ENCODE data around the gene PGAM2. TPM values are rescaled to one million over a fixed set of nuclear protein-coding genes. Genes with fewer than 3 reads are reported as not detected.
"Not testable (repeated sequence)": the region's sequence is repeated elsewhere in the genome, so short reads cannot be mapped to it uniquely, and the experiment has no call there.

The PGAM2 gene
- total RNA-seq, 1 experiment from 2014 or later = 9.7 TPM

DNA sequence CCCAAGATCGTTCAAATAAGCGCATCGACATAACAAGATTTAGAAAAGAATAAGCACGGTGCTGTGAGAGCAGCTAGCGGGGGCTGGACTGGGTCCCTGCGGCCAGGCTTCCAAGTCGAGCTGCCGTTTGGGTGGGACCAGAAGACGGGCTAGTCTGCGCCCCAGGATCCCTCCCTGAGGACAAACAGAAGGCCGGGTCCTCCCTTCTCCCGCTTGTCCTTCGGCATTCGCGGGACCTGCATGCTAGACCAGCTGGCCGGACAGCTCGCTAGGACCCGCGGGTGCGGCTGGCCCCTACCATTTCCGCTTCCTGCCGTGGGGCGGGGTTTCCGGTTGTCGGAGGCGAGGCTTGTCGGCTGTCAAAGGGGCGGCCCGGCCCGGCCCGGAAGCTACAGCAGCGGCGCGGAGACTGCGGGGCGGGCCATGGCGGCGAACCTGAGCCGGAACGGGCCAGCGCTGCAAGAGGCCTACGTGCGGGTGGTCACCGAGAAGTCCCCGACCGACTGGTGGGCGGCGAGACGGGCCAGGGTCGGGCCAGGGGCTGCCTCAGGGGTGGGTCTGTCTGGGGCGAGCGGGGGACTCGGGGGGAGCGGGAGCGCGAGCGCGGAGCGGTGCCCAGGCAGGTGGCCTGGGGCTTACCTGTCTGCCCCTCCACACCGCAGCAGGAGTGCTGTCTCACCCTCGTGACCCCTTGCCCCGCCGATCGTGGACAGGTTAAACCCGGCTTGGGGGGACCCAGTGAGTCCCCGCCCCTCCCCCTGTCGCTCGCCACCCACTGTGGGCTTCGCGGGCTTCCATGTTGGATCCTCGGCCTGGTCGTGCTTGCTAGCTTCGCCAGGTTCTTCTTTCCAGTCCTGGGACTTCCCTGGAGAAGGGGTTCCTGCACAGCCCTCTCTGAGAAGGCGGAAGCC is 20.8 kb downstream of the PGAM2 start, which contains the start of gene DBNL:
TSS of gene DBNL (plus strand) at position 388 of the 911 bp plus-strand sequence. CDS start at position 424, 36 bp downstream.
- Histone ChIP-seq H3K27me3 (ENCODE audit: insufficient read depth, low read depth) (no peaks in the 10 kb centered on the region), H2AFZ (peak within 1 kb of the TSS; percentile 100), H3K9me3 (ENCODE audit: insufficient read depth, low read depth) (no peaks in the 10 kb centered on the region), H3K79me2 (ENCODE audit: low read depth) (peaks cover 41% of the 10 kb centered on the region), H3K9me2 (ENCODE audit: insufficient read depth) (no peaks in the 10 kb centered on the region), H3F3A (ENCODE audit: insufficient read depth, low read depth) (peaks cover 21% of the 10 kb centered on the region), H3K27ac (no peak within 1 kb of the TSS), H3K4me3 (peak within 1 kb of the TSS; percentile 85), H3K4me1 (replicated peaks; ENCODE audit: insufficient read depth) (peaks cover 14% of the 10 kb centered on the region), H3K36me3 (ENCODE audit: low read depth) (0 out of 2 replicates have a peak, but pooled peaks cover 7% of the 10 kb centered on the region), H3K4me2 (peak within 1 kb of the TSS; percentile 100), H4K20me1 (ENCODE audit: insufficient read depth) (peaks cover 17% of the 10 kb centered on the region)
- peak; percentile 92 to 97 for DNase-seq
- POLR2A ChIA-PET (ENCODE audit: unreplicated experiment) = interaction anchor here (0.5 to 0.8 kb wide), 5 partner anchors 19 to 462 kb away, joined by 3 to 9 read pairs (median 3); partner anchors contain the start of gene STK17A
- intact Hi-C loops (cut with micrococcal nuclease; ENCODE audit: unreplicated experiment) = loop anchor here (1.0 to 2.0 kb wide), 3 partner anchors 25 to 38 kb away; partner anchors contain the start of gene POLM
- TF ChIP-seq, protein P1, sequence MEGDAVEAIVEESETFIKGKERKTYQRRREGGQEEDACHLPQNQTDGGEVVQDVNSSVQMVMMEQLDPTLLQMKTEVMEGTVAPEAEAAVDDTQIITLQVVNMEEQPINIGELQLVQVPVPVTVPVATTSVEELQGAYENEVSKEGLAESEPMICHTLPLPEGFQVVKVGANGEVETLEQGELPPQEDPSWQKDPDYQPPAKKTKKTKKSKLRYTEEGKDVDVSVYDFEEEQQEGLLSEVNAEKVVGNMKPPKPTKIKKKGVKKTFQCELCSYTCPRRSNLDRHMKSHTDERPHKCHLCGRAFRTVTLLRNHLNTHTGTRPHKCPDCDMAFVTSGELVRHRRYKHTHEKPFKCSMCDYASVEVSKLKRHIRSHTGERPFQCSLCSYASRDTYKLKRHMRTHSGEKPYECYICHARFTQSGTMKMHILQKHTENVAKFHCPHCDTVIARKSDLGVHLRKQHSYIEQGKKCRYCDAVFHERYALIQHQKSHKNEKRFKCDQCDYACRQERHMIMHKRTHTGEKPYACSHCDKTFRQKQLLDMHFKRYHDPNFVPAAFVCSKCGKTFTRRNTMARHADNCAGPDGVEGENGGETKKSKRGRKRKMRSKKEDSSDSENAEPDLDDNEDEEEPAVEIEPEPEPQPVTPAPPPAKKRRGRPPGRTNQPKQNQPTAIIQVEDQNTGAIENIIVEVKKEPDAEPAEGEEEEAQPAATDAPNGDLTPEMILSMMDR (conservative IDR thresholded peaks at IDR 0.05) = no peak
- no peak for TF ChIP-seq EZH2 (IDR thresholded peaks at IDR 0.05; ENCODE audit: low read depth)
- CTCF ChIA-PET = interaction anchor here (0.7 kb wide), 1 partner anchor 24 kb away, joined by 4 read pairs; no protein-coding TSS in a partner anchor
- BruUV-seq (replicated peaks) = no TSS peak

DNA sequence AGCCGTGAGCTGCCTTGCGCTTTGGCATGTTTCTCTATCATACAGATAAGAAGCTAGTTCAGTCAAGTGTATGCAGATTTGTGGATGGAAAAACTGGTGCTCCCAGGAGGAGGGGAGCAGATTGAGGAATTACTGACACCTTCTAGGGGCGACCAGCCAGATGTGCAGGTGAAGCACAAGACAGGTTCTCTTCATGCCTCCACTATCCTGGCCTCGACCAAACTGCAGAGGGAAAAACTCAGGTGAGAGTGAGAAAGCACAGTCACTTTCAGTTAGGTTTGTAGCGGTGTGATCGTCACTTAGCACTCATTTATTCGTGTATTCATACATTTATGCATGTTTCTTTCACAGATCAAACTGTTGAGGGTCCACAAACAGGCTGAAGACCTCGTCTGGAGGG is 21.5 kb downstream of the PGAM2 start:
- BruUV-seq (replicated peaks) = TSS peak; percentile 95
- Histone ChIP-seq H3K4me3 (peak overlapping the region; percentile 85), H3K4me1 (replicated peaks; ENCODE audit: insufficient read depth) (peaks cover 14% of the 10 kb centered on the region), H3K4me2 (peak overlapping the region; percentile 100), H3K79me2 (ENCODE audit: low read depth) (peaks cover 41% of the 10 kb centered on the region), H3K9me2 (ENCODE audit: insufficient read depth) (no peaks in the 10 kb centered on the region), H3K9me3 (ENCODE audit: insufficient read depth, low read depth) (no peaks in the 10 kb centered on the region), H3F3A (ENCODE audit: insufficient read depth, low read depth) (peaks cover 18% of the 10 kb centered on the region), H3K36me3 (ENCODE audit: low read depth) (0 out of 2 replicates have a peak, but pooled peaks cover 6% of the 10 kb centered on the region), H3K27me3 (ENCODE audit: insufficient read depth, low read depth) (no peaks in the 10 kb centered on the region), H4K20me1 (ENCODE audit: insufficient read depth) (peaks cover 11% of the 10 kb centered on the region), H3K27ac (no peak overlapping the region), H2AFZ (peak overlapping the region; percentile 100)
- TF ChIP-seq EZH2 (IDR thresholded peaks at IDR 0.05; ENCODE audit: low read depth) = no peak
- TF ChIP-seq, protein P1 (conservative IDR thresholded peaks at IDR 0.05) = no peak
- intact Hi-C loops (cut with micrococcal nuclease; ENCODE audit: unreplicated experiment) = loop anchor here (1.0 to 2.0 kb wide), 3 partner anchors 25 to 39 kb away; partner anchors contain the start of gene POLM
- POLR2A ChIA-PET (ENCODE audit: unreplicated experiment) = interaction anchor here (0.7 to 0.8 kb wide), 2 partner anchors 78 to 461 kb away, joined by 3 to 9 read pairs; partner anchors contain the start of gene STK17A
- DNase-seq = peak in 1 of 2 experiments; percentile 33
- CTCF ChIA-PET = interaction anchor here (0.7 kb wide), 1 partner anchor 24 kb away, joined by 4 read pairs; no protein-coding TSS in a partner anchor

DNA sequence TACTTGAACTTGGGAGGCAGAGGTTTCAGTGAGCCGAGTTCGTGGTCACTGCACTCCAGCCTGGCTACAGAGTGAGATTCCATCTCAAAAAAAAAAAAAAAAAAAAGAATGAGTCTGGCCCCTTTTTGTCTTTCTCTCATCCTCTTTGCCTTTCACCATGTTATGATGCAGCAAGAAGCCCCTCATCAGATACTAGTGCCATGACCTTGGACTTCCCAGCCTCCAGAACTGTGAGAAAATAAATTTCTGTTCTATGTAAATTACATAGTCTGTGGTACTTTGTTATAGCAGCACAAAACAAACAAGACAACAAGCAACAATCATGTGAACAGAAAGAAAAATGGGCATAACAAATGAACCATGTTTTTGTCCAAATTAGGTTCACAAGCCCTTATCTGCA is 23.1 kb downstream of the PGAM2 start:
- Histone ChIP-seq H3K27me3 (ENCODE audit: insufficient read depth, low read depth) (no peaks in the 10 kb centered on the region), H3F3A (ENCODE audit: insufficient read depth, low read depth) (peaks cover 18% of the 10 kb centered on the region), H3K9me3 (ENCODE audit: insufficient read depth, low read depth) (no peaks in the 10 kb centered on the region), H2AFZ (no peak overlapping the region), H3K4me2 (no peak overlapping the region), H3K4me1 (replicated peaks; ENCODE audit: insufficient read depth) (peaks cover 14% of the 10 kb centered on the region), H3K27ac (no peak overlapping the region), H3K79me2 (ENCODE audit: low read depth) (peaks cover 27% of the 10 kb centered on the region), H3K9me2 (ENCODE audit: insufficient read depth) (no peaks in the 10 kb centered on the region), H3K4me3 (no peak overlapping the region), H4K20me1 (ENCODE audit: insufficient read depth) (no peaks in the 10 kb centered on the region; the same call in 1 of the 2 replicates), H3K36me3 (ENCODE audit: low read depth) (0 out of 2 replicates have a peak, but pooled peaks cover 3% of the 10 kb centered on the region)
- intact Hi-C loops (cut with micrococcal nuclease; ENCODE audit: unreplicated experiment) = no loop called here
- POLR2A ChIA-PET (ENCODE audit: unreplicated experiment) = interaction anchor here (1.0 kb wide), 1 partner anchor 26 kb away, joined by 11 read pairs; no protein-coding TSS in a partner anchor
- no TSS peak for BruUV-seq (replicated peaks)
- CTCF ChIA-PET = no interaction called here
- TF ChIP-seq EZH2 (IDR thresholded peaks at IDR 0.05; ENCODE audit: low read depth) = no peak
- TF ChIP-seq, protein P1 (conservative IDR thresholded peaks at IDR 0.05) = no peak
- peak in 1 of 2 experiments; percentile 18 for DNase-seq

DNA sequence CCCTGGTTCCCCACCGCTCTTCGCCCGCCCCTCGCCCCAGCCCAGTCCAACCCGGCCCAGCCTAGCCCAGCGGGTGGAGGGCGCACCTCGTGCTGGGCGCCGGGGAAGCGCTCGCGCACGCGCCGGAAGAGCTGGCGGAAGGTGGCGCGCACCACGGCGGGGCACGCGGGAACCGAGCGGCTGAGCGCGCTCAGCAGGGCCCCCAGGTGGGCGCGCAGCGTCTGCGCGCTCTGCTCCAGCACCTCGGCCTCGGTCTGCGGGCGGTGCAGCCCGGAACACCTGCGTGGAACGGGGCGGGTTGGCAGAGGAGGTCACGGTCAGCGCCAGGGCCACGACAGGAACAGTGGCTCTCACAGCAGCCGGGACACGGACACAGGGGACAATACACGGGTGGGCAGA is 24.9 kb downstream of the PGAM2 start:
- H3K36me3 ChIP-seq (ENCODE audit: low read depth); H3K79me2 ChIP-seq (ENCODE audit: low read depth); H3K27ac ChIP-seq; BruUV-seq (replicated peaks); H3K9me3 ChIP-seq (ENCODE audit: insufficient read depth, low read depth); H3K4me3 ChIP-seq; H3K27me3 ChIP-seq (ENCODE audit: insufficient read depth, low read depth); POLR2A ChIA-PET (ENCODE audit: unreplicated experiment); H3K4me1 ChIP-seq (replicated peaks; ENCODE audit: insufficient read depth); CTCF ChIA-PET; H4K20me1 ChIP-seq (ENCODE audit: insufficient read depth); intact Hi-C loops (cut with micrococcal nuclease; ENCODE audit: unreplicated experiment); H2AFZ ChIP-seq; H3K9me2 ChIP-seq (ENCODE audit: insufficient read depth); DNase-seq: not testable (repeated sequence)
- peak overlapping the region; percentile 15; the same call in 1 of the 2 replicates for H3K4me2 ChIP-seq
- H3F3A ChIP-seq (ENCODE audit: insufficient read depth, low read depth) = peaks cover 18% of the 10 kb centered on the region
